GM10266 (cell line): ENCODE data around the gene EGR4.

Source experiments
- DNase-seq: peaks from one replicate; pipeline ENCODE4 v3.0.0; 2012; ENCODE audit errors: extremely low spot score
- TF ChIP-seq, protein P1 (sequence below): IDR thresholded peaks from 2 replicates; pipeline ENCODE4 v1.5.1; 2012; ENCODE audit warnings: mild to moderate bottlenecking, low read depth; ENCODE audit not compliant: control insufficient read depth, insufficient read depth; ENCODE audit errors: missing control alignments

The EGR4 gene

DNA sequence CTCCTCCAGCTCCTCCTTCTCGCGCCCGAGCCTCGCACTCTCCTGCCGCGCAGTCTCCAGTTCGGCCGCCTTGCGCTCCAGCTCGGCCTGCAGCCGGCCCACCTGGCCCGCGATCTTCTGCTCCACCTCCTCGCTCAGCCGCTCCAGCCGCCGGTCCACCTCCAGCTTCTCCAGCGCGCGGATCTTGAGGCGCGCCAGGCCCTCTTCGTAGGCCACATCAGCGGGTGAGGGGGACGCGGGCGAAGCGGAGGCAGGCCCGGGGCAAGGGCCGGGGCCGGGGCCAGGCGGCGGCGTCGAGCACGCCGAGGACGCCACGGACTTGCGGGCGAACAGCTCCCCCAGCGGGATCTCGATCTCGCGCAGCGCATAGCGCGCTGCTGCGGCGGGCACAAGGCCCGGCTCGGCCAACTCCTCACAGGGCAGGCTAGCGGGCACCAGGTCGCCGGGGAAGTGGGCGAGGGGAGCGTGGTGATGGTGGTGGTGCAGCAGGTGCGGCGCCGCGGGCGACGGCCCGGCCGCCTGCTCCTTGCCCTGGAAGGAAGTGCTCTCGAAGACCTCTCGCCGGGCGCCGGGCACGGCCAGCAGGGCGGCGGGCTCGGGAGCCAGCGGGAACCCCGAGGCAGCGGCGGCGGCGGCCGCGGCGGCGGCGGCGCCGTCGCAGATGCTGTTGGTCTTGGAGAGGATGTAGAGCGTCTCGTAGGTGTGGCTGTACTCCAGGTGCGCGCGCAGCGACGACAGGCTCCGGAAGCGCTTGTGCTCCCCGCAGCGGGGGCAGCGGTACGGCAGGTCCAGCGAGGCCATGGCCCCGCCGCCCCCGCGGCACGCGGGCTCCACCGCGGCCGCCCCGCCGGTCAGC, 24.3 kb downstream of the EGR4 start:
- TF ChIP-seq, protein P1, sequence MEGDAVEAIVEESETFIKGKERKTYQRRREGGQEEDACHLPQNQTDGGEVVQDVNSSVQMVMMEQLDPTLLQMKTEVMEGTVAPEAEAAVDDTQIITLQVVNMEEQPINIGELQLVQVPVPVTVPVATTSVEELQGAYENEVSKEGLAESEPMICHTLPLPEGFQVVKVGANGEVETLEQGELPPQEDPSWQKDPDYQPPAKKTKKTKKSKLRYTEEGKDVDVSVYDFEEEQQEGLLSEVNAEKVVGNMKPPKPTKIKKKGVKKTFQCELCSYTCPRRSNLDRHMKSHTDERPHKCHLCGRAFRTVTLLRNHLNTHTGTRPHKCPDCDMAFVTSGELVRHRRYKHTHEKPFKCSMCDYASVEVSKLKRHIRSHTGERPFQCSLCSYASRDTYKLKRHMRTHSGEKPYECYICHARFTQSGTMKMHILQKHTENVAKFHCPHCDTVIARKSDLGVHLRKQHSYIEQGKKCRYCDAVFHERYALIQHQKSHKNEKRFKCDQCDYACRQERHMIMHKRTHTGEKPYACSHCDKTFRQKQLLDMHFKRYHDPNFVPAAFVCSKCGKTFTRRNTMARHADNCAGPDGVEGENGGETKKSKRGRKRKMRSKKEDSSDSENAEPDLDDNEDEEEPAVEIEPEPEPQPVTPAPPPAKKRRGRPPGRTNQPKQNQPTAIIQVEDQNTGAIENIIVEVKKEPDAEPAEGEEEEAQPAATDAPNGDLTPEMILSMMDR, result no peak
- peak; percentile 65 for DNase-seq

DNA sequence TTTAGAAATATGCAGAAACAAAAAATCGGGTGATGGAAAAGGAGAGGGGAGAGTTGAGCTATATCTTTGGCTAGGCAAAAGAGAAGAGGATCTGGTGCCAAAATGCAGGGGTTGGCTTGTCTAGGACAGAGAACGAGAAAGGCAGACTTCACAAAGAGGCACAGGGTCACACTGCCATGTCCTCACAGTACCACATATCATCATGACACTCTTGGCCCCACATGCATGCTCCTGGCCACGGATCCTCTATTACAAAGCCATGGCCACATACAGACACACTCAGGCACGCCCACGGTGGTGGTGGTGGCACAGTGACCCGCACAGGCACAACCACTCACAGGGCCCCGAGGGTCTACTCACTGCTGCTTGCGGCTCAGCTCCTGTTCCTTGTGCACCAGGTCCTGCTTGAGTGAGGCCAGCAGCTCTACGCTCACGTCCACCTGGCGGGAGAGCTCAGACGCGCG, 24.9 kb downstream of the EGR4 start:
- TF ChIP-seq, protein P1, result no peak
- no peak for DNase-seq

DNA sequence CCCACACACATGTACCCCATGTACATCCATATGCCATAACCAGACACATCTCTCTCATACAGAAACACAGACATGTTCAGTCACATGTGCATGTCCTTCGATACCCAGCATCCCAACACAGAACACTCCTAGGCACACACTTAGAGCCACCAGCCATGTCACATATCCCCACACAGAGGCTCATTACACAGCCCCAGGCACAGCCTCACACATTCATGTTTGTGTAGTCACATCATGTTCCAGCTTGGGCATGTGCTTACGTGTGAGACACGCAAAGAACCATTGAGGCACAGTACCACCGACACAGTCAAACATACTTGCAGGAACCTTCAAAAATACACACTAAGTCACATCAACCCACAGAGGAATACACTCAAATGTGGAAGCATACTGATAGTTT, 26.3 kb downstream of the EGR4 start:
- DNase-seq, result no peak

DNA sequence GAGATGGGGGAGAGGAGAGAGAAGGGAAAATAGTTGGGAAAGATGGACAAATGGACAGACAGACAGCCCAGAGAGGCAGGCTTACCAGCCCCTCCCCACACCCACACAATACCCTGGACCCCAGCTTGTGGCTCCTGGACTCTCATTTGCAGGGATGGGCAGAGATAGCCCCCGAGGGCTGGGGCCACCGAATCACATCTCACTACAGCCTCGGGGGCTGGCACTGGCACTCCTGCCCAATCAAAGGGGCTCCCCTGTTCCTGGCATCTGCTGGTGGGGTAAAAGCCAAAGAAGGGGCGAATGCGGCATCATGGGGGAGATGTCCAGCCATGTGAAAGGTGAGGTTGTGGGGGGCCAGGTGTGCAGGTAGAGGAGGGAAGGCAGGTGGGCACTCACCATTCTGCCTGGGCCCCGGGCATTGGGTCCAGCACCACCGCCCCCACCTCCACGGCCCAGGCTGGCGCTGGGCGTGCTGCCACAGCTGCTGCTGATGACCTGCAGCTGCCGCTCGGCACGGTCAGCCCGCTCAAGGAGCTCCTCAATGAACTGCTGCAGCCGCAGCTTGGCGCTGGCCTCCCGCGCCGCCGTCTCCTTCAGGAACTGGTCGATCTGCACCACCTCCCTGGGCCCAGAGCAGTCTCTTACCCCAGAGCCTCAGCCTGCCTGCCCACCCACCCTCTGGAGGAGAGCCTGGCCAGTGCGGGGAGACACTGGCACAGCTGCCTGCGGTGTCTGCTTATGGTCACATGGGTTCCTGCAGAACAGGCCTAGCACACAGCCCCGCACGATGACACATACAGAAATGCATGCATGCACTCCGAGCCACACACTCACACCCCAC, 27.1 kb downstream of the EGR4 start:
- TF ChIP-seq, protein P1, result no peak
- no peak for DNase-seq

More for the DNA sequence above, 26.3 kb downstream of the EGR4 start:
- TF ChIP-seq, protein P1, result no peak

DNA sequence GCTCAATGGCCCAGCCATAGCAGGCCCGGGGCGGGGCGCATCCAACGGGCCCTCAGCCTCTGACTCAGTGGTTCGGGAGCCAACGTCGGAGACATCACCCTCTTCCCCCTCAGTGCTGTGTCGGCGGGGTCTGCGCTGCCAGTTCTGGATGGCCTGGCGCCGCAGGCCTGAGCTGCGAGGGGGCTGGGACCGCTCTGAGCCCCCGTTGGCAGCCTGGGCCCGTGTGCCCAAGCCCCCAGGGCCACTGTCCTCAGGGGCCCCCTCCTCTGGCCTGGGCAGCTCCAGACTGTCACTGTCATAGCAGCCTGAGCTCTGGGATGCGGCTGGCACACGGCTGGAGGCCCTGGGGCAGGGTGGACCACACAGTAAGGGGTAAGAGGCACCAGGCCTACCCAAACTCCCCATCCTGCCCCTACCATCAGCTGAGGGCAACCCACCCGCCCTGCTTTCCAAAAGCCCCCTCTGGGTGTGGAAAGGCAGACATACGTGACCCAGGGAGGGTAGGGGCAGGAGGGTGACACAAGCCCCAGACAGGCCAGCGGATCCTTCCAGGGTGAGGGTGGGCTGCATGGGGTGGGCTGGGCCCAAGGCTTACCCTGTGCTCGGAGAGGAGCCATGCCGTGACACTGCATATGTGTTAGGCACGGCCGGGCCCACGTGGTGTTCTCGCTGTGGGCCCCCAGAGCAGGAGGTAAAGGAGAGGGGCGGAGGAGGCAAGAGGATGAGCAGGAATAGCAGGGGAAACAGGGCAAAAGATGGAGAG, 27.9 kb downstream of the EGR4 start:
- DNase-seq, result no peak
- TF ChIP-seq, protein P1, result no peak

DNA sequence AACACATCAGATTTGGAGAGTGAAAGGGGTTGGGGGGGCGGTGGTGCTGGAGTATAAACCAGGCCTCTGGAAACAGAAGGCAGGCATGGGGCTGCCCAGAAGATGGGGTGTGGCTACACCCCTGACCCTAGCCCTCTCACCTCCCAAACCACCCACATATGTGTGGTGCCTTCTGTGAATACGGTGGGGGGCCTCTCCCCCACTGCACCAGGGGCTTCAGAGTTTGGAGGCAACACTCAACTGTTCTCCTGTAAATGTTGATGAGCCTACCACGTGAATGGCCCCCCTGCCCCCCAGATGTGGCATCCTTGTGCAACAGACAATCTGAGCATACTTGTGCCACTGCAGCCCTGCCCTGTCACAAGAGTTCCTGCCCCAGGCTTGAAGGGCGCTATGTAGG, 28.6 kb downstream of the EGR4 start:
- DNase-seq, result no peak
- TF ChIP-seq, protein P1, result no peak
